HG03280 (cell line): ENCODE measurements around the gene TLE3.

ENCODE experiments used
- ATAC-seq: cut with Tn5 transposase; IDR thresholded peaks from one replicate; pipeline ENCODE4 v1.9.1; 2021; ENCODE audit warnings: mild to moderate bottlenecking, moderate library complexity; ENCODE audit not compliant: unreplicated experiment

Gene TLE3

GRCh38 chr15:70013656-70014313 lies 83.9 kb downstream of the TLE3 start:
- ATAC-seq = no peak

DNA sequence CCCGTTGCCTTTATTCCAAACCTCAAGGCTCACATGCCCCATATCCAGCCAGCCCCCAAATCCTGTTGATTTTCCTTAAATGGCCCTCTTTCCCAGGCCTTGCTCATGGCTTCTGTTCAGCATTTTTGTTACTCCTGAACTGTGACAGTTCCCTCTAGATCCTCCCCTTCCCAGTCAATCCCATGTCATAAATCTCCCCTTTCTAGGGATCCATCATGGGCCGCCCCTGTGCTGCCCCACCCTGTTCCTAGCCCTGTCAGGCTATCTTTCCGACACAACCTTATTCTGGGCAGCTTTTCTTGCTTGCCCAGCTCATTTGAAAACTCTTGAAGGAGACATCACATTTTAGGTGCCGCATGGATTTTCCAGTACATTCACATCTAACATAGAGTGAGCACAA lies 84.8 kb downstream of the TLE3 start:
- ATAC-seq = no peak

DNA sequence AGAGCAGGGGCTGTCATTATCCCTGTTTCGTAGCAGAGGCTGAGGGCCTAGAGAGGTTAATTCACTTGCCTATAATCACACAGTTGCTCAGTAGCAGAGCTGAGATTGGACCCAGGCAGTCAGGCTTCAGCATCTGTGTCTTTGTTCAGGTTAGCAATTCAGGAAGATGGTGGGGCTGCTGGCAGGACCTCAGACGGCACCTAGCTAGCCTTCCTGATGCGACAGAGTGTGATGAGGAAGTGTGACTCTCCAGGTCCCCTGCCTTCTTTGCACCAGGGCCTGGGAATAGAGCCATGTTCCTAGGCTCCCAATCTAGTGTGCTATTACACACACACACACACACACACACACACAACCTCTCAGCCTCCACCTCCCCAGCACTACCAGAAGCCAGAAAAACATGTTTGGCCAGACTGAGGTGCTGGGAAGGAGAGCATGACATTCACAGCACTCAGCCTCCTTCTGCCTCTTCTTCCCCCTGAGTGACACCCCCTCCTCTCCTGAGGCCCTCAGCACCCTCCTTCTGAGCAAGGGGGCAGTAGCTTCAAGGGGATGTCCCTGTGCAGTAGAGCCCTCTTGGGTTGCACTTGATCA lies 88.9 kb downstream of the TLE3 start:
- no peak for ATAC-seq

GRCh38 chr15:70006259-70007147 lies 91.2 kb downstream of the TLE3 start:
- no peak for ATAC-seq

GRCh38 chr15:70004826-70005225 lies 92.9 kb downstream of the TLE3 start:
- no peak for ATAC-seq

DNA sequence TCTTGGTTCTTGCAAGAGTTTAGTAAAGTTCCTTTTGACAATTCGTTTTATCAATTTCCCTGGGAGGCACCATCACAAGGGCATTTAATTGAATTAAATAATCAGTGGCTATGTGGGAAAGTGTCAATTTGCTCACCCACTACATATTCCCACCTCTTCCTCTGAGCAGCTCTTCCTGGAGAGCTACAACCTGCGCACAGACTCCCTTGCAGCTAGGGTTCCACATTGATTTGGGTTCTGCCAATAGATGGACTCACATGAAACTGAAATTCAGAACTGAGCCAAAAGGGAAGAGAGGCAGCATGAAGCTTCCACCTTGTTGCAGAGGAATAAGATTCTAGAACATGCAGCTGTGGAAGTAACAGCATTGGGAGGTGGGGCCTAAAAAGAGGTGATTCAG lies 94.8 kb downstream of the TLE3 start:
- ATAC-seq = no peak

- ATAC-seq = no peak
These were observed 95.9 kb downstream of the TLE3 start for GRCh38 chr15:70001859-70002258.

DNA sequence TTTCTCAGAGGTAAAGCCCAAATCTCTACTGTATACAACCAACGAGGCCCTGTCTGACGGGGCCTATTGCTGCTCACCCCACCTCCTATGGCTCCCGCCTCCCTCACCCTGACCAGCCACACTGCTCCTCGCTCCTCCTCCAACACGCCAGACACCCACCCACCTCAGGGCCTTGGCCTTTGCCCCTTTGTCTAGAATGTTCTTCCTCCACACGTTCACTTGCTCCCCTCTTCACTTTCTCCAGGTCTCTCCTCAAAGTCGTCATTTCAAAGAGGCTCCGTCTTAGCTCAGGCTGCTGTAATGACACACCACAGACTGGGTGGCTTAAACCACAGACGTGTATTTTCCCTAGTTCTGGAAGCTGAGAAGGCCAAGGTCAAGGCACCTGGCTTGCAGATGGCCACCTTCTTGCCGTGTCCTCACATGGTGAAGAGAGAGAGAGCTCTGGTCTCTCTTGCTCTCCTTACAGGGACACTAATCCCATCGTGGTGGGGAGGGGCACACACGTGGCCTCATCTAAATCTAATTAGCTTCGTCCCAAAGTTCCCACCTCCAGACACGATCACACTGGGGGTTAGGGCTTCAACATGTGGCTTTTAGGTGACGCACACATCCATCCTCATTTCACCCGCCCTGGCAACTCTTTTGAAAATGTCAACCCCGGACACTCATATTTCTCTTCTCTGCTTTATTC lies 98.2 kb downstream of the TLE3 start:
- no peak for ATAC-seq

GRCh38 chr15:69998541-69999391 lies 99.0 kb downstream of the TLE3 start:
- no peak for ATAC-seq

DNA sequence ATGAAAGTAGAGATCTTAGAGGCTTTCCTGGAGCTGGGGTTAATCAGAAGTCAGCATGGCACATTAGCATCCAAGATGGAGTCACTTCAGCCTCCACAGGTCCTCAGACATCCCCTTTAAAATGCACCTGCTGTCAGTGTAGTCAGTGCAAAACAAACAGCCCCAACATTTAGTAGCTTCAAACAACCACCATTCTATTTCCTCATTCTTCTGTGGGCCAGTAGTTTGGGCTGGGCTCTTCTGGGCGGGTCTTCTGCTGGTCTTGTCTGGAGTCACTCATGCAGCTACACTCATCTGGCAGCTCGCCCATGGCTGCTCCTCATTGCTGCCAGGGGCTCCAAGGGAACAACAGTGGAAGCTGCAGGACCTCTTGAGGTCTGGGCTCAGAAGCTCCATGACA lies 99.9 kb downstream of the TLE3 start:
- no peak for ATAC-seq
